Measurements from ENCODE around the gene ZSCAN31.
"Not testable (repeated sequence)": the region's sequence is repeated elsewhere in the genome, so short reads cannot be mapped to it uniquely, and the experiment has no call there.

The ZSCAN31 gene

DNA sequence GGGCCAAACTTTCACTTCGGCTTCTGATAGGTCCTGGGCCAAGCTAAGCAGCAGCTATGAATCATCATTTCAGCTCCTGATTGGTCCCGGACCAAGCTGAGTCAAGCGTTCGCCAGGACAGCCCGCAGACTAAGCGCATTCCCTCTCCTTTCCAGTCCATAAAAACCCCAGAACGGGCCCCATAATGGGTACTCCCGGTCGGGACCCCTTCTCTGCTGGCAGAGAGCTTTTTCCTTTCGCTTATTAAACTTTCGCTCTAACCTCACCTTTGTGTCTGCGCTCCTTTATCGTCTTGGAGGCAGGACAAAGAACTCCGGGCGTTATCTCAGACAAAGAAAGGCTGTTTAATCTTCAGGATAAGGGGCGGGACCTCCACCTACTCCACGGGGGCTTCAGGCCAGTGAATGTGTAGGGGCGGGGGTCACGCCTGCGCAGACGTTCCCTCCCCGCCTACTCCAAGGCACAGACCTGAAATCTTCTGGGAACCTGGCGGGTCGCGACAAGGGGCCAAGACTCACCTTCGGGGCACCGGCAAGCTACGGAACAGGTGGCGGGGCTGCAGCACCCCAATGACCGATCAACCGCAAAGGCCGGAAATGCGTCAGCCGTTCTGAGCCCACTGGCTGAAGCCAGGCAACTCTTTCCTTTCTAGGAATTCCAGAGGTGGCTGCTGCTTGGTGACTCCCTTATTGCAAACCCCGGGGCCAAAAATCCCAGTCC is at the start of gene ZSCAN31:
Gene ZSCAN31, minus strand, starts transcription at position 585 of the 720 bp plus-strand sequence. CDS start 6,465 bp downstream, outside the sequence.
- TF ChIP-seq GATA1 (IDR thresholded peaks at IDR 0.05; ENCODE audit: low read depth, low read length) (no peak), POLR2A (IDR thresholded peaks at IDR 0.05; ENCODE audit: low read length) (peak; percentile 97)
- DNase-seq: peak; percentile 97 to 99

DNA sequence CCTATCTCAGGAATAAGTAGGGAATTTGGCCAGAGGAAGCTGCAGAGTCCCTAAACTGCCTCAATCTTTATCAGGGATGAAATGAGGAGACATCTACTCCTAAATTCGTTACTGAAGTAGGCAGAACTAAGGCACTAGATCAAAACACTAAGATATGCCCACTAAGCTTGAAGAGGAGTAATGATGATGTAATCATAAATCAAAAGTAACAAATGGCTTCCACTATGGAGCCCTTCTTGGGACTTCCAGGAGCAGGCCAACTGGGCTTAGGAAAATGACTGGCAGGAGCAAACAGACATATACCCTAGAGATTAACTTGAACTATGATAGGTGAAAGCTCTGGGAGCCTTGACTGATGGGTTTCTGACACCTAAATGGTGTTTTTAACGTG is 48.2 kb upstream of the ZSCAN31 start:
- TF ChIP-seq GATA1 (IDR thresholded peaks at IDR 0.05; ENCODE audit: low read depth, low read length) (no peak), POLR2A (IDR thresholded peaks at IDR 0.05; ENCODE audit: low read length) (no peak)
- DNase-seq: peak in 1 of 2 experiments; percentile 27

DNA sequence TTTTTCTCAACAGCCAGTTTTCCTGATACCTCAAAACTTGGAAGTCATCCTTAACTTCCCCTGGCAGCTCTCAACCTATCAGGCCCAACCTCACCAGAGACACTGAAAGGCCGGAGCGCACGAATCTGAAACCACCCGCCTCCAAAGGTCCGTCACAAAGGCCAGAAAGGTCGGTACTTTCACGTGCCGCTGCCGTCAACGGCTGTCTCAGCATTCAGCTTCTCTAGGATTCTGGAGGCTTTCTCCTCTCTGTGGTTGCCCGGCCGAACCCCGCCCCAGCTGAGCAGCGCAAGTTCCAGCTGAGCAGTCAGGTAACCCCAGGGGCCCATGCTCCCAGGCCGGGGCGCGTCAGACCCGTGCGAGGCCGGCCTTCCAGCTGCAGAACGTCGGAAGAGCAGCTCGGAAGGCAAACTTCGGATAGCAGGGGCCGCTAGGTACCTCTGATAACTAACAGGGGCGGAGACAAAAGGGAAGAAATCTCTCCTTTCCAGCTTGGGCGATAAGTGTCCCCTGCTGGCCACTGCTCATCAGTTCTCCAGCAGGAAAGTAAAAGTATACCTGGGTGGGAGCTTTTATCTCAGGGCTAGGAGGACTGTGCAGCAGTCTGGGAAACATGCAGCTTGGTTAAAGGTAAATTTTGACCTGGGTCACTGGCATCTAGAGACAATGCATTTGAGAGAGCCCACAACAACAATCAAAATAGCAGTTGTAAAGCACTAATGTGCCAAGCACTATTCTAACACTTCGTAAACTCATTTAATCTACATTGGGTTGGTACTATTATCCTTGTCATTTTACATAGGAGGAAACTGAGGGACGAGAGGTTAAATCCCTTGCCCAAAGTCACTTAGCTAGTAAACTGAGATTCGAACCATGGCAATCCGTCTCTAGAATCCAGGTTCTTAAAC is 47.5 kb upstream of the ZSCAN31 start:
- TF ChIP-seq POLR2A (IDR thresholded peaks at IDR 0.05; ENCODE audit: low read length) (peak; percentile 66), GATA1 (IDR thresholded peaks at IDR 0.05; ENCODE audit: low read depth, low read length) (no peak)
- DNase-seq: peak; percentile 86 to 93

- no peak for DNase-seq
- TF ChIP-seq POLR2A (IDR thresholded peaks at IDR 0.05; ENCODE audit: low read length) (no peak), GATA1 (IDR thresholded peaks at IDR 0.05; ENCODE audit: low read depth, low read length) (no peak)
Measured at GRCh38 chr6:28380381-28380780, 44.4 kb upstream of the ZSCAN31 start.

- TF ChIP-seq POLR2A (IDR thresholded peaks at IDR 0.05; ENCODE audit: low read length) (no peak), GATA1 (IDR thresholded peaks at IDR 0.05; ENCODE audit: low read depth, low read length) (no peak)
- peak in 1 of 2 experiments; percentile 7 for DNase-seq
Measured at GRCh38 chr6:28378644-28379043, 42.7 kb upstream of the ZSCAN31 start.

GRCh38 chr6:28377879-28378278 is 41.9 kb upstream of the ZSCAN31 start:
- no peak for TF ChIP-seq POLR2A (IDR thresholded peaks at IDR 0.05; ENCODE audit: low read length)
- no peak for TF ChIP-seq GATA1 (IDR thresholded peaks at IDR 0.05; ENCODE audit: low read depth, low read length)
- no peak for DNase-seq

GRCh38 chr6:28373925-28374324 is 38.0 kb upstream of the ZSCAN31 start:
- no peak for TF ChIP-seq GATA1 (IDR thresholded peaks at IDR 0.05; ENCODE audit: low read depth, low read length)
- no peak for TF ChIP-seq POLR2A (IDR thresholded peaks at IDR 0.05; ENCODE audit: low read length)
- DNase-seq: no peak

GRCh38 chr6:28371706-28372451 is 35.9 kb upstream of the ZSCAN31 start:
- DNase-seq: peak; percentile 11 to 44
- TF ChIP-seq GATA1 (IDR thresholded peaks at IDR 0.05; ENCODE audit: low read depth, low read length) (no peak), POLR2A (IDR thresholded peaks at IDR 0.05; ENCODE audit: low read length) (no peak)

DNA sequence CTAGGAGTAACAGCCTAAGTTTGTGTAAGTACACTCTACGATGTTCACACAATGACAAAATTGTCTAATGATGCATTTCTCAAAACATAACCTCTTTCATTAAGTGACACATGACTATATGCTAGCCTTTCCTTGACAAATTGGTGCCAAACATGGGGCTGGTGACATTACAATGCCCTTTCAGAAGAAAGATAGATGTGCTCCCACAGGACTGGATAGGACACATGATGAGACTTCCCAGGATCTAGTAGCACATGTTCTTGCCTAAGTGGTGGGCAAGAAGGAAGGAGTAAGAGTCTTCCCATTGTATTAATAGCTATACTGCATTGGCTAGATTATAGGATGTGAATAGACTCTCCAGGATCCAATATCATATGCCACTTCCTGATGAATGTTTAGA is 35.3 kb upstream of the ZSCAN31 start:
- TF ChIP-seq POLR2A (IDR thresholded peaks at IDR 0.05; ENCODE audit: low read length): no peak
- TF ChIP-seq GATA1 (IDR thresholded peaks at IDR 0.05; ENCODE audit: low read depth, low read length): no peak

DNA sequence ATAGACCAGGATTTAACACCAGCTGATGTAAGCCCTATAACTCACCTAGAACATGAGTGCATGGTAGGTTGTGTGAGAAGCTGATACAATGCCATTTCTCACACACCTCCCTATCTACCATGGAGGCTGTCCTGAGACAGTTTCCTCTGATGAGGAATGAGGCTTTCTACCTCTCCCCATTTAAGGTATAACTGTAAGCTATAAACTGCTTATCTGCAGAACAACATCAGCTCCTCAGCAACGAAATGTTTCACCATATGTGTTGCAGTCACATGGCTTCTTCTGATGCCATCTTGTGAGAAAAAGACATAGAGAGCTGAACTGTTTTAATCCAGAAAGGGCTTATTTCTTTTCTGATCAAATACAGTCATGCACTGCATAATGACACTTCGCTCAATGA is 34.5 kb upstream of the ZSCAN31 start:
- TF ChIP-seq POLR2A (IDR thresholded peaks at IDR 0.05; ENCODE audit: low read length) (no peak), GATA1 (IDR thresholded peaks at IDR 0.05; ENCODE audit: low read depth, low read length) (no peak)
- peak in 1 of 2 experiments; percentile 11 for DNase-seq

More for the DNA sequence above, 35.3 kb upstream of the ZSCAN31 start:
- no peak for DNase-seq

DNA sequence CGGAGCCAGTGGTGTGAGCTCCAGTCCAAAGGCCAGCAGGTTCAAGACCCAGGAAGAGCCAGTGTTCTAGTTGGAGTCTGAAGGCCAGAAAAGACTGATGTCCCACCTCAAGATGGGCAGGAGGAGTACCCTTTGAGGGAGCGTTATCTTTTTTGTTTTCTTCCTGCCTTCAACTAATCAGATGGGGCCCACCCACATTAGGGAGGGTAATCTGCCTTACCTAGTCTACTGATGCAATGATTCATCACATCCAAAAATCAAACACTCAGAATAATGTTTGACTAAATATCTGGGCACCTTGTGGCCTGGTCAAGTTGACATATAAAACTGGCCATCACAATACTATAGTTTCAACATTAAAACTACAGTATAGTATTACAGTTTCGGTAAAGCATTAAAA is 33.5 kb upstream of the ZSCAN31 start:
- TF ChIP-seq GATA1 (IDR thresholded peaks at IDR 0.05; ENCODE audit: low read depth, low read length) (no peak), POLR2A (IDR thresholded peaks at IDR 0.05; ENCODE audit: low read length) (no peak)
- DNase-seq: no peak

- no peak for TF ChIP-seq POLR2A (IDR thresholded peaks at IDR 0.05; ENCODE audit: low read length)
- TF ChIP-seq GATA1 (IDR thresholded peaks at IDR 0.05; ENCODE audit: low read depth, low read length): no peak
- no peak for DNase-seq
Measured at GRCh38 chr6:28368522-28368921, 32.6 kb upstream of the ZSCAN31 start.

DNA sequence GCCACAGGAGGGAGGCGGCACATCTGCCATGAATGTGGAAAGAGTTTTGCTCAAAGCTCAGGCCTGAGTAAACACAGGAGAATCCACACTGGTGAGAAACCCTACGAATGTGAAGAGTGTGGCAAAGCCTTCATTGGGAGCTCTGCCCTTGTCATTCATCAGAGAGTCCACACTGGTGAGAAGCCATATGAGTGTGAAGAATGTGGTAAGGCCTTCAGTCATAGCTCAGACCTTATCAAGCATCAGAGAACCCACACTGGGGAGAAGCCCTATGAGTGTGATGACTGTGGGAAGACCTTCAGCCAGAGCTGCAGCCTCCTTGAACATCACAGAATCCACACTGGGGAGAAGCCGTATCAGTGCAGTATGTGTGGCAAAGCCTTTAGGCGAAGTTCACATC is 29.6 kb upstream of the ZSCAN31 start:
- not testable (repeated sequence) for DNase-seq

GRCh38 chr6:28360961-28361360 is 25.0 kb upstream of the ZSCAN31 start:
- no peak for DNase-seq
- TF ChIP-seq POLR2A (IDR thresholded peaks at IDR 0.05; ENCODE audit: low read length) (no peak), GATA1 (IDR thresholded peaks at IDR 0.05; ENCODE audit: low read depth, low read length) (no peak)

DNA sequence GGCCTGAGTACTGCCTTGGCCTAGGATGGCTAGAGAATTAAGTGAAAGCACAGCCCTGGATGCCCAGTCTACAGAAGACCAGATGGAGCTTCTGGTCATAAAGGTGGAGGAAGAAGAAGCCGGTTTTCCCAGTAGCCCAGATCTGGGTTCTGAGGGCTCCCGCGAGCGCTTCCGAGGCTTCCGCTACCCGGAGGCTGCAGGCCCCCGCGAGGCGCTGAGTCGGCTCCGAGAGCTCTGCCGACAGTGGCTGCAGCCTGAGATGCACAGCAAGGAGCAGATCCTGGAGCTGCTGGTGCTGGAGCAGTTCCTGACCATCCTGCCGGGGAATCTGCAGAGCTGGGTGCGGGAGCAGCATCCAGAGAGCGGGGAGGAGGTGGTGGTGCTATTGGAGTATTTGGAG is 23.6 kb upstream of the ZSCAN31 start:
- DNase-seq: not testable (repeated sequence)
